H1 (cell line): ENCODE results near the gene C3AR1. TPM values are rescaled to one million over a fixed set of nuclear protein-coding genes. Genes with fewer than 3 reads are reported as not detected.

Source experiments
- CTCF ChIA-PET: fragments of 300-600 bp; sonication (Branson Sonifier 250); formaldehyde crosslinking; loops from one replicate; lab custom pipeline; 2021; ENCODE audit not compliant: partially characterized antibody; lab: Charles Lee
- POLR2A ChIA-PET: fragments of 300-600 bp; sonication (Branson Sonifier 250); formaldehyde crosslinking; loops from one replicate; lab custom pipeline; 2021; ENCODE audit warnings: inconsistent platforms; ENCODE audit not compliant: partially characterized antibody; lab: Charles Lee
- DNase-seq, 2 experiments: peaks; one replicate each; pipeline versions ENCODE4 v3.0.0 to v3.0.0-alpha.2; 2010 to 2022; ENCODE audit warnings: low spot score in 2 of 2, low read depth in 1 of 2, mixed read lengths in 1 of 2
- FAIRE-seq: peaks from 2 replicates; lab custom pipeline; 2011; peaks lifted over from hg19 to GRCh38; lab: Jason Lieb, UNC
- H2AFZ ChIP-seq: 2 replicates; pipeline ENCODE4 v1.8.1; 2012; ENCODE audit warnings: low read length, inconsistent platforms
- H2AK5ac ChIP-seq: 2 replicates; pipeline ENCODE4 v1.6.1; 2013; ENCODE audit warnings: low read depth, low read length
- H2BK120ac ChIP-seq: replicated peaks from 2 replicates; pipeline ENCODE3; 2013; ENCODE audit warnings: low read depth, low read length, inconsistent platforms
- H2BK12ac ChIP-seq: 2 replicates; pipeline ENCODE4 v1.6.1; 2013; ENCODE audit warnings: low read depth, low read length
- H2BK15ac ChIP-seq: 2 replicates; pipeline ENCODE4 v1.6.1; 2013; ENCODE audit warnings: low read length
- H2BK20ac ChIP-seq: 2 replicates; pipeline ENCODE4 v1.6.1; 2013; ENCODE audit warnings: low read length
- H2BK5ac ChIP-seq: 2 replicates; pipeline ENCODE4 v1.6.1; 2013; ENCODE audit warnings: low read depth, low read length
- H3K14ac ChIP-seq: 2 replicates; pipeline ENCODE4 v1.6.1; 2013; ENCODE audit warnings: inconsistent platforms; ENCODE audit not compliant: insufficient read length
- H3K18ac ChIP-seq: 2 replicates; pipeline ENCODE4 v1.6.1; 2013; ENCODE audit warnings: low read length; ENCODE audit errors: extremely low read depth
- H3K23ac ChIP-seq: 2 replicates; pipeline ENCODE4 v1.6.1; 2013; ENCODE audit warnings: inconsistent platforms; ENCODE audit not compliant: insufficient read length
- H3K23me2 ChIP-seq: 2 replicates; pipeline ENCODE4 v1.6.1; 2013; ENCODE audit warnings: low read depth, low read length
- H3K27ac ChIP-seq: 2 replicates; pipeline ENCODE4 v1.6.1; 2011; ENCODE audit warnings: low read depth, low read length, inconsistent platforms
- H3K27me3 ChIP-seq, 4 experiments: replicated peaks in 1 of 4; 1 replicate in 1 of 4; 2 replicates in 3 of 4; pipeline versions ENCODE4 v1.6.1 to v1.8.1; 2011 to 2013; ENCODE audit warnings: low read length in 3 of 4, mild to moderate bottlenecking in 3 of 4, inconsistent platforms in 2 of 4, mixed read lengths in 2 of 4, moderate library complexity in 1 of 4; ENCODE audit not compliant: control insufficient read depth in 3 of 4, insufficient read depth in 3 of 4; ENCODE audit errors: extremely low read depth in 1 of 4
- H3K36me3 ChIP-seq, 4 experiments: 2 replicates each; pipeline versions ENCODE4 v1.6.1 to v1.8.1; 2011 to 2013; ENCODE audit warnings: mild to moderate bottlenecking in 4 of 4, low read length in 3 of 4, moderate library complexity in 2 of 4, control low read depth in 1 of 4, inconsistent platforms in 1 of 4; ENCODE audit not compliant: insufficient read depth in 4 of 4, control insufficient read depth in 2 of 4
- H3K4ac ChIP-seq: replicated peaks from 2 replicates; pipeline ENCODE3; 2013; ENCODE audit warnings: low read length, low read depth, mixed read lengths, inconsistent platforms; ENCODE audit not compliant: insufficient read length
- H3K4me1 ChIP-seq, 4 experiments: replicated peaks in 1 of 4; 1 replicate in 1 of 4; 2 replicates in 3 of 4; pipeline versions ENCODE4 v1.6.1 to v1.8.1; 2011 to 2013; ENCODE audit warnings: low read length in 3 of 4, inconsistent platforms in 2 of 4, mixed read lengths in 1 of 4; ENCODE audit not compliant: insufficient read depth in 4 of 4, control insufficient read depth in 3 of 4
- H3K4me2 ChIP-seq, 2 experiments: 2 replicates each; pipeline versions ENCODE4 v1.6.1 to v1.8.1; 2011 to 2013; ENCODE audit warnings: low read depth in 2 of 2, low read length in 2 of 2, control low read depth in 1 of 2, inconsistent platforms in 1 of 2, mild to moderate bottlenecking in 1 of 2; ENCODE audit not compliant: insufficient read depth in 1 of 2
- H3K4me3 ChIP-seq, 4 experiments: fragments of 200-600, 300-600 bp in 1 of 4; sonication (generic), shearing (Covaris generic), sonication (Bioruptor Twin) in 1 of 4; 2 replicates each; pipeline versions ENCODE4 v1.5.1 to v1.8.1; 2011 to 2016; ENCODE audit warnings: low read length in 4 of 4, low read depth in 3 of 4, control low read depth in 2 of 4, inconsistent platforms in 2 of 4, mild to moderate bottlenecking in 2 of 4, mixed read lengths in 1 of 4, moderate library complexity in 1 of 4; ENCODE audit not compliant: insufficient read depth in 2 of 4; ENCODE audit errors: extremely low read depth in 1 of 4
- H3K56ac ChIP-seq: replicated peaks from 2 replicates; pipeline ENCODE3; 2013; ENCODE audit warnings: low read depth, mild to moderate bottlenecking, mixed read lengths, low read length, inconsistent platforms; ENCODE audit not compliant: insufficient read length
- H3K79me1 ChIP-seq: 2 replicates; pipeline ENCODE4 v1.6.1; 2013; ENCODE audit warnings: low read depth, low read length, control low read depth
- H3K79me2 ChIP-seq, 2 experiments: 2 replicates each; pipeline versions ENCODE4 v1.6.1 to v1.8.1; 2012 to 2013; ENCODE audit warnings: low read length in 2 of 2, mild to moderate bottlenecking in 2 of 2, inconsistent platforms in 1 of 2; ENCODE audit not compliant: insufficient read depth in 2 of 2, control insufficient read depth in 1 of 2
- H3K9ac ChIP-seq, 4 experiments: replicated peaks in 1 of 4; 1 replicate in 1 of 4; 2 replicates in 3 of 4; pipeline versions ENCODE4 v1.6.1 to v1.8.1; 2011 to 2013; ENCODE audit warnings: low read depth in 3 of 4, low read length in 3 of 4, control low read depth in 2 of 4, mild to moderate bottlenecking in 2 of 4, moderate library complexity in 2 of 4, inconsistent platforms in 1 of 4; ENCODE audit errors: extremely low read depth in 1 of 4
- H3K9me3 ChIP-seq, 2 experiments: 2 replicates each; pipeline versions ENCODE4 v1.6.1 to v1.8.1; 2012 to 2013; ENCODE audit warnings: mild to moderate bottlenecking in 2 of 2, moderate library complexity in 2 of 2, control low read depth in 1 of 2, inconsistent platforms in 1 of 2, low read depth in 1 of 2, low read length in 1 of 2, mixed read lengths in 1 of 2; ENCODE audit not compliant: insufficient read depth in 2 of 2
- H4K20me1 ChIP-seq, 2 experiments: replicated peaks in 1 of 2; 2 replicates each; pipeline versions ENCODE3 to v1.8.1; 2011 to 2013; ENCODE audit warnings: inconsistent platforms in 2 of 2, low read length in 2 of 2, mild to moderate bottlenecking in 1 of 2; ENCODE audit not compliant: insufficient read depth in 2 of 2, control insufficient read depth in 1 of 2
- H4K5ac ChIP-seq: 2 replicates; pipeline ENCODE4 v1.6.1; 2013; ENCODE audit warnings: low read length, low read depth, mixed read lengths, inconsistent platforms; ENCODE audit not compliant: insufficient read length
- H4K8ac ChIP-seq: 2 replicates; pipeline ENCODE4 v1.8.0; 2013; ENCODE audit warnings: mild to moderate bottlenecking, moderate library complexity, low read length, inconsistent platforms; ENCODE audit not compliant: insufficient read depth; ENCODE audit errors: extremely low read depth
- H4K91ac ChIP-seq: replicated peaks from 2 replicates; pipeline ENCODE3; 2013; ENCODE audit warnings: low read length, mixed read lengths, inconsistent platforms; ENCODE audit not compliant: insufficient read length
- E2F6 ChIP-seq: IDR thresholded peaks from 2 replicates; pipeline ENCODE4 v1.6.1; 2012; ENCODE audit warnings: inconsistent platforms
- EP300 ChIP-seq, 2 experiments: IDR thresholded peaks; 1 replicate in 1 of 2; 2 replicates in 1 of 2; pipeline ENCODE4 v1.6.1; 2011 to 2012; ENCODE audit warnings: low read depth in 2 of 2, low read length in 2 of 2, mild to moderate bottlenecking in 2 of 2, borderline replicate concordance in 1 of 2, inconsistent platforms in 1 of 2, moderate library complexity in 1 of 2
- EZH2 ChIP-seq: fragments of 200-600 bp; sonication (generic); IDR thresholded peaks from 2 replicates; pipeline ENCODE4 v1.7.1; 2012; ENCODE audit warnings: low read depth, mild to moderate bottlenecking, moderate library complexity, low read length, inconsistent platforms; ENCODE audit not compliant: severe bottlenecking
- JUN ChIP-seq: IDR thresholded peaks from 2 replicates; pipeline ENCODE4 v1.6.1; 2011; ENCODE audit warnings: low read depth, mild to moderate bottlenecking, improper control_type of control experiment, low read length
- POLR2AphosphoS5 ChIP-seq: IDR thresholded peaks from 2 replicates; pipeline ENCODE4 v1.6.1; 2011; ENCODE audit warnings: low read depth, low read length
- POU5F1 ChIP-seq: IDR thresholded peaks from 2 replicates; pipeline ENCODE4 v1.6.1; 2011; ENCODE audit warnings: low read depth, mild to moderate bottlenecking, low read length, moderate library complexity
- RAD21 ChIP-seq, 2 experiments: IDR thresholded peaks in 1 of 2; conservative IDR thresholded peaks in 1 of 2; 2 replicates each; pipeline ENCODE4 v1.6.1; 2011; ENCODE audit warnings: low read depth in 2 of 2, low read length in 2 of 2, improper control_type of control experiment in 1 of 2, inconsistent platforms in 1 of 2, mild to moderate bottlenecking in 1 of 2, moderate library complexity in 1 of 2
- SP2 ChIP-seq: IDR thresholded peaks from 2 replicates; pipeline ENCODE4 v1.6.1; 2012; ENCODE audit warnings: mild to moderate bottlenecking, low read length, inconsistent platforms
- TCF12 ChIP-seq: IDR thresholded peaks from 2 replicates; pipeline ENCODE4 v1.6.1; 2011; ENCODE audit warnings: low read depth, mild to moderate bottlenecking, low read length
- USF2 ChIP-seq: IDR thresholded peaks from 2 replicates; pipeline ENCODE4 v1.6.1; 2011; ENCODE audit warnings: low read length, improper control_type of control experiment
- ZNF274 ChIP-seq: IDR thresholded peaks from 2 replicates; pipeline ENCODE4 v1.7.0; 2012; ENCODE audit warnings: low read length, borderline replicate concordance; ENCODE audit errors: extremely low read depth
- WGBS, 2 experiments: shearing (Covaris generic) in 1 of 2; methylation state at CpG; one replicate each; pipeline versions ENCODE4 v1.1.6 to v1.1.7; 2013 to 2015; ENCODE audit warnings: low lambda C conversion rate in 2 of 2, mixed read lengths in 2 of 2, inconsistent platforms in 1 of 2, low coverage in 1 of 2, missing lambda C conversion rate in 1 of 2; ENCODE audit not compliant: insufficient replicate concordance in 2 of 2, insufficient coverage in 1 of 2, insufficient read length in 1 of 2; ENCODE audit errors: extremely low coverage in 1 of 2, missing lambda C conversion rate in 1 of 2; 5-methylcytosine and 5-hydroxymethylcytosine counted together
- polyA plus RNA-seq, 7 experiments: library from polyadenylated mRNA; depleted of rRNA in 3 of 7; stranded (reverse) in 5 of 7; unstranded in 2 of 7; fragments of >200 nt in 5 of 7; fragments of 200-250 nt in 2 of 7; gene quantifications; 1 replicate in 5 of 7; 2 replicates in 1 of 7; 4 replicates in 1 of 7; pipeline versions ENCODE4 v1.2.1 to v1.2.3, GENCODE V29; 2011 to 2013; ENCODE audit warnings: missing spikeins in 2 of 7, mixed read lengths in 2 of 7
- total RNA-seq: library from RNA; stranded (reverse); fragmentation: NEBNext Ultra II Directional; extraction: Animal tissue kit (Norgen Biotek cat#: 25700); gene quantifications from 2 replicates; pipeline ENCODE4 v1.2.1, GENCODE V29; 2021

C3AR1 gene
- total and polyA plus RNA-seq, 2 of the 8 experiments (the other 6 are each of a cell fraction or from before 2014, with no cell fraction given) = not detected

GRCh38 chr12:8093291-8093690 is 27.1 kb upstream of the C3AR1 start:
- no peaks in the 10 kb centered on the region for H3K79me2 ChIP-seq
- no peak overlapping the region for H2BK20ac ChIP-seq
- no peak overlapping the region for H2BK12ac ChIP-seq
- no peaks in the 10 kb centered on the region for H3K79me1 ChIP-seq
- H3K18ac ChIP-seq = no peak overlapping the region
- no peak overlapping the region for H2BK15ac ChIP-seq
- DNase-seq (no peak), FAIRE-seq (no peak)
- H3K14ac ChIP-seq = no peak overlapping the region
- no peak overlapping the region for H2AFZ ChIP-seq
- H3K23ac ChIP-seq = no peak overlapping the region
- no peak overlapping the region for H3K4me3 ChIP-seq
- H2BK5ac ChIP-seq = no peak overlapping the region
- H3K36me3 ChIP-seq = peaks cover 7 to 41% (median 21%) of the 10 kb centered on the region in 4 experiments; a peak in 7 of 8 replicates
- no peak overlapping the region for H2BK120ac ChIP-seq
- ChIA-PET POLR2A (no interaction called here), CTCF (interaction anchor here (1.0 to 1.6 kb wide), 2 partner anchors 15 to 564 kb away, joined by 3 to 4 read pairs; no protein-coding TSS in a partner anchor)
- no peak overlapping the region for H4K91ac ChIP-seq
- no peak overlapping the region for H4K8ac ChIP-seq
- no peaks in the 10 kb centered on the region for H3K9me3 ChIP-seq
- no peaks in the 10 kb centered on the region for H3K23me2 ChIP-seq
- no peak overlapping the region for H2AK5ac ChIP-seq
- no peak overlapping the region for H3K56ac ChIP-seq
- no peak overlapping the region for H3K4ac ChIP-seq
- no peaks in the 10 kb centered on the region for H3K4me1 ChIP-seq
- H3K27ac ChIP-seq = no peak overlapping the region
- H4K20me1 ChIP-seq = no peaks in the 10 kb centered on the region
- no peaks in the 10 kb centered on the region for H3K27me3 ChIP-seq
- 88% methylated on average over 3 of the region's 3 CpGs; no CpG with 5 or more reads in 1 of the 2 experiments for WGBS, 2 experiments
- no peak overlapping the region for H3K9ac ChIP-seq
- no peak overlapping the region for H4K5ac ChIP-seq
- no peak overlapping the region for H3K4me2 ChIP-seq
- TF ChIP-seq POU5F1 (no peak), E2F6 (no peak), POLR2AphosphoS5 (no peak), JUN (no peak), RAD21 (IDR thresholded peaks at IDR 0.05 in 1 of 2, conservative IDR thresholded peaks at IDR 0.05 in 1 of 2; ENCODE audit: low read depth in 2 of 2, low read length in 2 of 2) (no peak), USF2 (no peak), EP300 (IDR thresholded peaks at IDR 0.05; ENCODE audit: borderline replicate concordance in 1 of 2, low read depth in 2 of 2, low read length in 2 of 2) (no peak), ZNF274 (no peak), TCF12 (no peak), EZH2 (no peak), SP2 (no peak)
